Fibroblast of mammary gland (primary cell): ENCODE measurements around the gene DDX31.
"Not testable (repeated sequence)": the region's sequence is repeated elsewhere in the genome, so short reads cannot be mapped to it uniquely, and the experiment has no call there.

Experiments
- DNase-seq: peaks from one replicate; pipeline ENCODE4 v3.0.0-alpha.2; 2010; ENCODE audit warnings: low read depth
- H3K4me3 ChIP-seq: 2 replicates; pipeline ENCODE4 v1.5.1; 2011; ENCODE audit warnings: low read depth, mild to moderate bottlenecking, low read length, moderate library complexity; ENCODE audit not compliant: control insufficient read depth
- TF ChIP-seq, protein P1 (sequence below): conservative IDR thresholded peaks from 2 replicates; pipeline ENCODE4 v1.5.1; 2011; ENCODE audit warnings: low read depth, low read length, inconsistent platforms; ENCODE audit not compliant: control insufficient read depth, insufficient read depth

Gene DDX31

DNA sequence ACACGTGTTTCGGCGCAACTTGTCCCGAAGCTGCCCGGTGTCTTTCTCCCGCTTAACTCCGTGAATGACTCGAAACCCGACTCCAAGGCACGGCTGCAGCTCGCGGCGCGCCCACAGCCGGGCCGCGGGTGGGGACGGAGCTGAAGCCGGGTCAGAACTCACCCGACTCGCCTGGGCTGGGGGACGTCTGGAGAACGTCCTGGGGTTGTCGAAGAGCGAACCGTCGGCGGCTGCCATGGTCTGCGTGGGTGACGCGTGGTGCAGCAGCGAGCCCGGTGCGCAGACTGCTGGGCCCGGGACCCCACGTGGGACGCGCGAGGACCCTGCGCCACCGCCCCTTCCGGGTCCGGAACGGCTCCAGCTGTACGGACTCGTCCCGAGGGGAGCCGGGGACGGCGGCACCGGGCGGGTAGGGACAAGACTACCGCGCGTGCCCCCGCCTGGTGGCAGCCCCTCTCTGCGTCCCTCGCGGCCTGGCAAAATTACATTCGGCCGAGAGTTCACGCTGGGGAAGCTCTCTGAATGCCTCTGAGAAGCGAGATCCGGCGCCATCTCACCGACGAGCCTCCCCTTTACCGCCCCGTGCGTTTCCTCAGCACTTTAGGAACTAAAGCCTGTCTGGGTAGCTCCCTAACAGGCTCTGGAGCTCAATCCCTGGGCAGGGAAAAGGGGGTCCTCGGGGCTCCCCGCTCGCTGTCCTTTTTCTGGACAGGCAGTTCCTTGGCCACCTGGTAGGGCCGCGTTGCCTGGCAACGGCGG lies at the start of gene DDX31:
Gene DDX31, minus strand, starts transcription at position 286 of the 759 bp plus-strand sequence. Its CDS starts 49 bp downstream, at position 237.
- TF ChIP-seq, protein P1, sequence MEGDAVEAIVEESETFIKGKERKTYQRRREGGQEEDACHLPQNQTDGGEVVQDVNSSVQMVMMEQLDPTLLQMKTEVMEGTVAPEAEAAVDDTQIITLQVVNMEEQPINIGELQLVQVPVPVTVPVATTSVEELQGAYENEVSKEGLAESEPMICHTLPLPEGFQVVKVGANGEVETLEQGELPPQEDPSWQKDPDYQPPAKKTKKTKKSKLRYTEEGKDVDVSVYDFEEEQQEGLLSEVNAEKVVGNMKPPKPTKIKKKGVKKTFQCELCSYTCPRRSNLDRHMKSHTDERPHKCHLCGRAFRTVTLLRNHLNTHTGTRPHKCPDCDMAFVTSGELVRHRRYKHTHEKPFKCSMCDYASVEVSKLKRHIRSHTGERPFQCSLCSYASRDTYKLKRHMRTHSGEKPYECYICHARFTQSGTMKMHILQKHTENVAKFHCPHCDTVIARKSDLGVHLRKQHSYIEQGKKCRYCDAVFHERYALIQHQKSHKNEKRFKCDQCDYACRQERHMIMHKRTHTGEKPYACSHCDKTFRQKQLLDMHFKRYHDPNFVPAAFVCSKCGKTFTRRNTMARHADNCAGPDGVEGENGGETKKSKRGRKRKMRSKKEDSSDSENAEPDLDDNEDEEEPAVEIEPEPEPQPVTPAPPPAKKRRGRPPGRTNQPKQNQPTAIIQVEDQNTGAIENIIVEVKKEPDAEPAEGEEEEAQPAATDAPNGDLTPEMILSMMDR, result no peak
- peak; percentile 75 for DNase-seq
- H3K4me3 ChIP-seq, result peak within 1 kb of the TSS; percentile 94

GRCh38 chr9:132718381-132718928 lies 48.7 kb upstream of the DDX31 start:
- H3K4me3 ChIP-seq, DNase-seq: not testable (repeated sequence)

DNA sequence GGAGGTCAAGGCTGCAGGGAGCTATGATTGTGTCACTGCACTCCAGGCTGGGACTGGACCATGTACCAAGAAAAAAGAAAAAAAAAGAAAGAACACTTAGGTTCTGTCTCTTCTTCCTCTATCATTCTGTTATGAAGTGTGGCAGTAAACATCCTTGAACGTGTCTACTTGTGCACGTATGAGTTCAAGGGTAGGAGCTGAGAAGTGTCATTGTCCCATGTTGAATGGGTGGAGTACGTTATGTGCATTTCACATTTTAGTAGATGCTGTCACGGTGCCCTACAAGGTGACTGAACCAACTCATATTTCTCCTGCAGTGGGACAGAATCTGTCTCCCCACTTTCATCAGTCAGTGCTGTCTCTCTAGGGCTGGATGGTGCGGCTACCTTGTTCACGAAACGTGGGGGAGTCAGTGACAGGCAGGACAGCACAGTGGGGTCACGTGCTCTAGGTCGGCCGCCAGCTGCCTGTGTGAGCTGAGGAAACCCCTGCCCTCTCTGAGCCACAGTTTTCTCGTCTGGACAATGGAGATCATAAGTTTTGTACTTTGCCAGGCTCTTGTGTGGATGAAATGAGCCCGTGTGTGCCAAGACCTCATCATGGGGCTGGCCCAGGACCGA lies 47.7 kb upstream of the DDX31 start:
- no peak for DNase-seq
- TF ChIP-seq, protein P1, result no peak
- H3K4me3 ChIP-seq, result no peak overlapping the region

- no peak overlapping the region for H3K4me3 ChIP-seq
- DNase-seq, result no peak
- TF ChIP-seq, protein P1, result no peak
Measured at GRCh38 chr9:132716007-132716406, 46.2 kb upstream of the DDX31 start.

DNA sequence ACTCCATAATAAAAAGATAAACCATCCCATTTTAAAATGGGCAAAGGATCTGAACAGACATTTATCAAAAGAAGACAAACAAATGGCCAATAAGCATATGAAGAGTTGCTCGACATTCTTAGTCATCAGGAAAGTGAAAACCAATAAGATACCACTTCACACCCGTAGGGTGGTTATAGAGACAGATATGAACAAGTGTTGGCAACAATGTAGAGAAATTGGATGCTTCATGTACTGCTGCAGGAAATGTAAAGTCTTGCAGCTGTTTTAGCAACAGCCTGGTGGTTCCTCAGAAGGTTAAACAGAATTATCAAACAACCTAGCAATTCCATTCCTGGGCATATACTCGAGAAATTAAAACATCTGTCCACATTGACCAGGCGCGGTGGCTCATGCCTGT lies 43.0 kb upstream of the DDX31 start:
- TF ChIP-seq, protein P1, result no peak
- no peak overlapping the region for H3K4me3 ChIP-seq
- no peak for DNase-seq

DNA sequence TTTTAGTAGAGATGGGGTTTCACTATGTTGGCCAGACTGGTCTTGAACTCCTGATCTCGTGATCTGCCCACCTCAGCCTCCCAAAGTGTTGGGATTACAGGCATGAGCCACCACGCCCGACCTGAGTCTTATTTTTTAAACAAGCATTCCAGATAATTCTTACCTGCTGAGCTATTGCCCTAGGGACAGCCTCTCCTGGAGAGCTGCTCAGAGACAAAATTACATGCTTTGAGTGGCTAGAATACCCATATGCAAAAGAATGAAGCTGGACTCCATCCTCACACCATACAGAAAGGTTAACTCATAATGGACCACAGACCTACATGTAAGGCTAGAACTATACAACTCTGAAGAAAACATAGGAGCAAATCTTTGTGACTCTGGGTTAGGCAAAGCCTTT lies 42.1 kb upstream of the DDX31 start:
- DNase-seq, result no peak
- TF ChIP-seq, protein P1, result no peak
- no peak overlapping the region for H3K4me3 ChIP-seq

GRCh38 chr9:132711152-132711551 lies 41.4 kb upstream of the DDX31 start:
- DNase-seq, H3K4me3 ChIP-seq: not testable (repeated sequence)

GRCh38 chr9:132710333-132710732 lies 40.5 kb upstream of the DDX31 start:
- TF ChIP-seq, protein P1, result no peak
- no peak overlapping the region for H3K4me3 ChIP-seq

More at GRCh38 chr9:132710333-132710732, 40.5 kb upstream of the DDX31 start:
- DNase-seq, result no peak
